Activated T-cell treated with anti-CD3 and anti-CD28 coated beads for 24 hours (primary cell): ENCODE data around the gene TMEM115.
A peak's percentile ranks its signal among the peaks of the same experiment; 100 is the strongest.

Experiments used
- DNase-seq: peaks from one replicate; pipeline ENCODE4 v3.0.0-alpha.2; 2020; ENCODE audit warnings: low read depth

The TMEM115 gene

GRCh38 chr3:50378024-50378423 is 18.7 kb upstream of the TMEM115 start:
- no peak for DNase-seq

- DNase-seq = no peak
Measured at GRCh38 chr3:50375258-50375931, 16.1 kb upstream of the TMEM115 start.

- no peak for DNase-seq
Measured at GRCh38 chr3:50374363-50375257, 15.3 kb upstream of the TMEM115 start.

DNA sequence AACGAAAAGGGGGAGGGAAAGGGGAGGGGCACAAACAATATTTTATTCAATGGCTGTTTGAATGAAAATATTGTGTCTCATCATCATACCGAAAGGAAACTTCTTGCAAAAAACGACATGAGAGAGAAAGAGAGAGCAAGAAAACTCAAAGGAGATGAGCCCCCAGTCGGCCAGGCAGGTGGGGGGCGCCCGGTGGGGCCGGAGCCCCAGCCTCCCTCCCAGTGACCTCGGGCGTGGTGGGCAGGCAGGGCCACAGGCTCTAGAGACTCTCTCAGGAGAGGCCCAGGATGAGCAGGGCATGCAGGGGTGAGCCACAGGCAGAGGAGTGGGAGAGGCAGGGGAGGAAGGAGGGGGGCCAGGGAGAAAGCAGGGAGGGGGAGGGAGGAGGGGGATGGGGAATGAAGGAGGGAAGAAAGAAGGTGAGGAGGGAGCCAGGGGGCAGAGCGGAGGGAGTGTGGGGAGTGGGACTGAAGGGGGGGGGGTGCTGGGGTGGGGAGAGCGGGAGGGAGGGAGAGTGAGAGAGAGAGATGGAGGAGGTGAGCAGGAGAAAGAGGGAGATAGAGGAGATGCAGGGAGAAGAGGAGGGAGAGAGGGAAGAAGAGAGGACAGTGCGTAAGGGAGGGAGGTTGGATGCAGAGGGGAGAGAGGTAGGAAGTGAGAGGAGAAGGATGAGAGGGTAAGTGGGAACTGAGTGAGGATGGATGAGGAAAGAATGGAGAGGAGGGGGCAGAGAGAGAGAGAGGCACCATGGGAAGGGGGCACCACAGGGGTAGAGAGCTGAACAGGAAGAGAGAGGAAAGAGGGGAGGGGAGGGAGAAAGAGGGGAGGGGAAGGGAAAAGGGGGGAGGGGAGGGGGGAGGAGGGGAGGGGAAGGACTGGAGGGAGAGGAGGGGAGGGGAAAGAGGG is 14.1 kb upstream of the TMEM115 start:
- no peak for DNase-seq

GRCh38 chr3:50372349-50372748 is 13.0 kb upstream of the TMEM115 start:
- no peak for DNase-seq

GRCh38 chr3:50371133-50371685 is 11.9 kb upstream of the TMEM115 start:
- DNase-seq = no peak

GRCh38 chr3:50370594-50370993 is 11.3 kb upstream of the TMEM115 start:
- no peak for DNase-seq

DNA sequence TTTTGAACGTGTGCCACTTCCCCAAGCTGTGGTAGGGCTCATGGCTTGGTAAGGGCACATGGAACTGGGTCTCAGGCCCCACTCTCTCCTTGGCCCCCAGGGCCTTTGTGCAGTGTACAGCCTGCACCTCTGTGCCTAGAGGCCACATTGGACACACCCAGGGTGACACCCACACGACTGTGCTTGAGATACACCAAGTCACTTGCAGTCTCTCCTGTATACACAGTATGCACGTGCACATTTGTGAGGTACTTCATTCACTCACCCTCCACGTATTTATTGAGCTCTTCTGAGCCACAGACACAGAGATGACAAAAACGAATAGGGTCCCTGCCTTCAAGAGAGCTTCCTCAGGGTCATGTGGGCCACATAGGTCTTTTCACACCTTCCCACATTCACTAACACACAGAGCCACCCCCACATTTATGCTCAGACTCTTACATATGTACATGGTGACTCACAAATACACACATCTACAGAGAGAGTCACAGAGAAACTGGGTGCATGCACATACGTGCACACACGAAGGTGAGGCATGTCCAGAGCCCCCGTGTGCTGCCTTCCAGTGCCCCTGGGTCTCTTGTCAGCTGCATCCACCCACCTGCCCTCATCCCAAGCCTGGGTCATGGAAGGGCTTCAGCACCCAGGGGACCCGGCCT is 9.8 kb upstream of the TMEM115 start:
- DNase-seq = no peak

DNA sequence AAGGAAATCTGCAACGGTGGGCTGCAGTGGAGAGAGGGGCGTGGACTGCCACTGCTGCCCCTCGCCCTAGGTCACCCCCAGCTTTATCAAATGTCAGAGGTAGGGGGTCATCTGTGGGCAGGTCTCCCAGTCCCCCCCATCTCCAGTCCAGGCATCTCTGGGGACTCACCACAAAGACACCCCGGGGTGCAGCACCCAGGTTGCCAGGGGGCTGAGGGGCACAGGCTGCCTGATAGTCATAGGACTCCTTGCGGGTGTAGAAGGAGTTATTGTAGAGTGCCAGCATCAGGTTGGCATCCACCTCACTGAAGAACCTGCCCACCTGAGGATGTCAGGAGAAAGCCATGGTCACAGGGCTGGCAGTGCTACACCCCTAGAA is 6.5 kb upstream of the TMEM115 start:
- no peak for DNase-seq

DNA sequence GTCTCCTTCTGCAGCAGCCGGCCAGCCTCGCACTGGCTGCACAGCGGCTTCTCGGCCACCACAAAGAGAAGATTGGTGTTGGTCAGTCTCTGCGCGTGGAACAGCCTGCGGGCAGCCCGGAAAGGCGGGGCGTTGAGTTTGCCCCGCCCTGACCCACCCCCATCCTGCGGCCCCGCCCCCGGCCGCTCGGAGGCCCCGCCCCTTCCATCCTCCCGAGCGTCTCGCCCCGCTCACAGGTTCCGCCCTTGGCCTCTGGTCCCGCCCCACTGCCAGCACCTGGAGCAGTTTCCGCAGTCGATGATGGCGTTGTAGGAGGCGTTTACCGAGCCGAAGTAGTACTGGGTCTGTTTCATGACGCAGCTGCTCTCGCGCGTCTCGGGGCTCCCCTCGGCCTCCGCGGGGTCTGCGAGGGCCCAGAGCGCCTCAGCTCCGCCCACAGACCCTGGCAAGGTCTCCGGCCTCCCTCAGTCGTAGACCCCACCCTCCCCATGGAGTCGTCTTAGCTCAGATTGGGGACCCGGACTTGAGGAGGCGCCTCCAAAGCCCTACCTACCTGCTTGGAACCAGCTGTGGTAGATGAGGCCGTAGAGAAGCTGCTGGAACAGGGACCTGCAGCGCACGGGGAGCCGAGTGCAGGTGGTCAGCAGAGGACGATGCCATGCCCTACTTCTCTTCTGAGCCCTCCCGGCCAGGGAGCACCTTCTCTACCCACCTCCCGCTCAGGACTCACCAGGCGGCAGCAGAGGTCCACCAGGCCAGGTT is 5.9 kb upstream of the TMEM115 start:
- peak; percentile 91 for DNase-seq

- no peak for DNase-seq
Measured at GRCh38 chr3:50364573-50365079, 5.3 kb upstream of the TMEM115 start.

GRCh38 chr3:50359760-50360110 is 414 bp upstream of the TMEM115 start:
- DNase-seq = no peak

GRCh38 chr3:50358355-50358910 is 888 bp downstream of the TMEM115 start:
- no peak for DNase-seq

GRCh38 chr3:50357481-50357880 is 1.8 kb downstream of the TMEM115 start:
- no peak for DNase-seq

DNA sequence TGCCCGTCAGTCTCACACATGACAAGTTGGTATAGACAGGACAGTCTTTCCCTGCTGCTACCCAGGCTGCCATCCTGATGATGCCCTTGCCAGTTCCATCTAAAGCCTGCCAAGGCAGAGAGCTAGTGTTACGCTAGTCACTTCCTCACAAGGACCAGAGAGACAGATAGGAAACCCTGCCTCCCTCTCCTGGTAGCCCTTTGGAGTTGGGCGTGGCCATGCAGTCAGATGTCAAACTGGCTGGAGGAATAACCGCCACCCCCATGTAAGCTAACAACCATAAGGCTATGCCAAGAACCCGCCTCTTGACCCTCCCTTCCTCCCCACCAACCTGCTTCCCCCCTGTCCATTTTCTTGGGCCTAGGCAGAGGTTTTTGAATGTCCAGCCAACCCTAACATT is 2.8 kb downstream of the TMEM115 start:
- DNase-seq = no peak

- DNase-seq = no peak
Measured at GRCh38 chr3:50355829-50356552, 3.3 kb downstream of the TMEM115 start.

GRCh38 chr3:50354850-50355249 is 4.5 kb downstream of the TMEM115 start:
- no peak for DNase-seq

GRCh38 chr3:50354186-50354764 is 5.0 kb downstream of the TMEM115 start:
- no peak for DNase-seq

DNA sequence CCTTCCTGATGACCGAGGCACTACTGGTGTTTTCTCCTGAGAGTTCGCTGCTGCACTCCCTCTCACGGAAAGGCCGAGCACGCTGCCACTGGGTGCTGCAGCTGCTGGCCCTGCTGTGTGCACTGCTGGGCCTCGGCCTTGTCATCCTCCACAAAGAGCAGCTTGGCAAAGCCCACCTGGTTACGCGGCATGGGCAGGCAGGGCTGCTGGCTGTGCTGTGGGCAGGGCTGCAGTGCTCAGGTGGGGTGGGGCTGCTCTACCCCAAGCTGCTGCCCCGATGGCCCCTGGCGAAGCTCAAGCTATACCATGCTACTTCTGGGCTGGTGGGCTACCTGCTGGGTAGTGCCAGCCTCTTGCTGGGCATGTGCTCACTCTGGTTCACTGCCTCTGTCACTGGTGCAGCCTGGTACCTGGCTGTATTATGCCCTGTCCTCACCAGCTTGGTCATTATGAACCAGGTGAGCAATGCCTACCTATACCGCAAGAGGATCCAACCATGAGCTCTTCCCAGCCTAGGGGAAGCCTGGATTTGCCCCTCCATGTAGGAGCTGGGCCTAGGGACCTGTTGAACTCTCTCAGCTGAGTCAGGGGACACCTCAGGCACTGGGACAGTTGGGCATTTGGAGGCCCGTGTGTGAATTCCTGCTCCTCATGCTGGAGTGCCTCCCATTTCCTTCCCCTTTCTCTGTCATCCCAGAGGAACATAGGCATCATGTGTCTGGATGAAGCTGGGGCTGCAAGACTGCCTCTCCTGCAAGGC is 5.9 kb downstream of the TMEM115 start:
- no peak for DNase-seq
